ENCODE measurements around the gene WWC2.

GRCh38 chr4:183098019-183098722 lies 886 bp upstream of the WWC2 start:
- TF ChIP-seq CTCF (tag by site-specific recombination; IDR thresholded peaks at IDR 0.05): no peak
- TF ChIP-seq ZNF704 (tag by site-specific recombination; IDR thresholded peaks at IDR 0.05): no peak
